ENCODE measurements around the gene PKD2.

Gene PKD2

GRCh38 chr4:88007304-88008121 lies at the start of gene PKD2:
TSS of gene PKD2 (plus strand) at chr4:88007635. CDS start at chr4:88007734, 99 bp downstream.
- DNase-seq = no peak

- no peak for DNase-seq
These were observed 45.4 kb upstream of the PKD2 start for GRCh38 chr4:87961993-87962392.

GRCh38 chr4:87962398-87963146 lies 44.9 kb upstream of the PKD2 start:
- no peak for DNase-seq

- DNase-seq = no peak
These were observed 41.9 kb upstream of the PKD2 start for GRCh38 chr4:87965501-87965975.

- no peak for DNase-seq
These were observed 41.3 kb upstream of the PKD2 start for GRCh38 chr4:87966095-87966496.

GRCh38 chr4:87967193-87967592 lies 40.2 kb upstream of the PKD2 start:
- no peak for DNase-seq

- no peak for DNase-seq
These were observed 37.3 kb upstream of the PKD2 start for GRCh38 chr4:87970121-87970520.

- DNase-seq = no peak
These were observed 35.6 kb upstream of the PKD2 start for GRCh38 chr4:87971866-87972265.

GRCh38 chr4:87973283-87974169 lies 33.9 kb upstream of the PKD2 start:
- DNase-seq = no peak

GRCh38 chr4:87974856-87975462 lies 32.5 kb upstream of the PKD2 start:
- DNase-seq = no peak

GRCh38 chr4:87975466-87975865 lies 32.0 kb upstream of the PKD2 start, which contains the start of gene SPP1:
TSS of gene SPP1 (plus strand) at chr4:87975714. CDS start at chr4:87976896, 1,182 bp downstream.
- no peak for DNase-seq

GRCh38 chr4:87977521-87978278 lies 29.7 kb upstream of the PKD2 start:
- no peak for DNase-seq

GRCh38 chr4:87978681-87979080 lies 28.8 kb upstream of the PKD2 start:
- no peak for DNase-seq

- DNase-seq = no peak
These were observed 27.6 kb upstream of the PKD2 start for GRCh38 chr4:87979810-87980209.

- no peak for DNase-seq
These were observed 25.9 kb upstream of the PKD2 start for GRCh38 chr4:87981486-87981885.

GRCh38 chr4:87982036-87982435 lies 25.4 kb upstream of the PKD2 start:
- DNase-seq = no peak

GRCh38 chr4:87982446-87983010 lies 24.9 kb upstream of the PKD2 start:
- DNase-seq = no peak

GRCh38 chr4:87983996-87984395 lies 23.4 kb upstream of the PKD2 start:
- no peak for DNase-seq

- no peak for DNase-seq
These were observed 22.1 kb upstream of the PKD2 start for GRCh38 chr4:87985097-87985886.

GRCh38 chr4:87985887-87986200 lies 21.6 kb upstream of the PKD2 start:
- no peak for DNase-seq

- DNase-seq = no peak
These were observed 20.9 kb upstream of the PKD2 start for GRCh38 chr4:87986508-87986907.

All from cortex of kidney (tissue), 1 donor.